Thyroid gland (tissue), 4 donors: ENCODE data around the gene KLHL25. TPM values are rescaled to one million over a fixed set of nuclear protein-coding genes. Genes with fewer than 3 reads are reported as not detected.
A peak's percentile ranks its signal among the peaks of the same experiment; 100 is the strongest.
"Not testable (repeated sequence)": the region's sequence is repeated elsewhere in the genome, so short reads cannot be mapped to it uniquely, and the experiment has no call there.

ENCODE experiments used
- DNase-seq, 2 donors: peaks; one replicate each; pipeline ENCODE4 v3.0.0-alpha.2; 2019
- H3K27ac ChIP-seq, 3 donors: fragments of 200-600 bp; sonication (generic); 1 replicate in 2 of 3; 2 replicates in 1 of 3; pipeline ENCODE4 v1.5.1; 2016 to 2019; ENCODE audit warnings: mild to moderate bottlenecking in 1 of 3, moderate library complexity in 1 of 3
- H3K27me3 ChIP-seq: fragments of 200-600 bp; sonication (generic); one replicate; pipeline ENCODE4 v1.5.1; 2019
- H3K36me3 ChIP-seq, 2 donors: fragments of 200-600 bp; sonication (generic); one replicate each; pipeline ENCODE4 v1.5.1; 2016 to 2019
- H3K4me1 ChIP-seq, 2 donors: fragments of 200-600 bp; sonication (generic); one replicate each; pipeline ENCODE4 v1.5.1; 2017 to 2019
- H3K4me3 ChIP-seq, 3 donors: fragments of 200-600 bp; sonication (generic); replicated peaks in 1 of 3; 1 replicate in 2 of 3; 2 replicates in 1 of 3; pipeline ENCODE4 v1.5.1; 2016; ENCODE audit warnings: mild to moderate bottlenecking in 1 of 3
- H3K9me3 ChIP-seq: fragments of 200-600 bp; sonication (generic); one replicate; pipeline ENCODE4 v1.5.1; 2017
- CTCF ChIP-seq, 6 experiments: fragments of 200-600 bp in 3 of 6; fragments of 450-650 bp in 3 of 6; sonication (generic) in 3 of 6; IDR thresholded peaks; one replicate each; pipeline ENCODE4 v1.5.1; 2016 to 2019; ENCODE audit warnings: antibody characterized with exemption in 6 of 6, mild to moderate bottlenecking in 2 of 6, inconsistent platforms in 1 of 6, moderate library complexity in 1 of 6
- POLR2A ChIP-seq, 2 donors: fragments of 450-650 bp; IDR thresholded peaks; one replicate each; pipeline ENCODE4 v1.6.1; 2017; ENCODE audit warnings: antibody characterized with exemption in 2 of 2, mild to moderate bottlenecking in 2 of 2, moderate library complexity in 1 of 2
- WGBS, 2 donors: methylation state at CpG; one replicate each; pipeline ENCODE4 v1.1.5; 2017; 5-methylcytosine and 5-hydroxymethylcytosine counted together
- intact Hi-C: fragments of 100-400 bp; cut with DNase I; formaldehyde crosslinking; loops from one replicate; pipeline ENCODE4 v1.15.1; 2023
- total RNA-seq, 4 donors: library from RNA; depleted of rRNA; stranded (reverse); fragments of >200 nt; gene quantifications; one replicate each; pipeline ENCODE4 v1.2.3, GENCODE V29; 2016

Gene KLHL25
- total RNA-seq, 4 donors from 2014 or later = 4.2 to 8.8 (median 4.8) TPM

GRCh38 chr15:85805420-85805819 lies 10.7 kb upstream of the KLHL25 start:
- no peaks in the 10 kb centered on the region for H3K9me3 ChIP-seq
- peaks cover 4 to 5% of the 10 kb centered on the region in 2 donors for H3K4me1 ChIP-seq
- TF ChIP-seq POLR2A (IDR thresholded peaks at IDR 0.05) (no peak), CTCF (IDR thresholded peaks at IDR 0.05) (no peak)
- H3K27me3 ChIP-seq = no peaks in the 10 kb centered on the region
- intact Hi-C loops = no loop called here
- no peak overlapping the region for H3K27ac ChIP-seq
- WGBS, 2 donors = 80 to 85% methylated on average over 3 of the region's 3 CpGs
- H3K36me3 ChIP-seq = no peaks in the 10 kb centered on the region
- no peak overlapping the region for H3K4me3 ChIP-seq
- no peak for DNase-seq

DNA sequence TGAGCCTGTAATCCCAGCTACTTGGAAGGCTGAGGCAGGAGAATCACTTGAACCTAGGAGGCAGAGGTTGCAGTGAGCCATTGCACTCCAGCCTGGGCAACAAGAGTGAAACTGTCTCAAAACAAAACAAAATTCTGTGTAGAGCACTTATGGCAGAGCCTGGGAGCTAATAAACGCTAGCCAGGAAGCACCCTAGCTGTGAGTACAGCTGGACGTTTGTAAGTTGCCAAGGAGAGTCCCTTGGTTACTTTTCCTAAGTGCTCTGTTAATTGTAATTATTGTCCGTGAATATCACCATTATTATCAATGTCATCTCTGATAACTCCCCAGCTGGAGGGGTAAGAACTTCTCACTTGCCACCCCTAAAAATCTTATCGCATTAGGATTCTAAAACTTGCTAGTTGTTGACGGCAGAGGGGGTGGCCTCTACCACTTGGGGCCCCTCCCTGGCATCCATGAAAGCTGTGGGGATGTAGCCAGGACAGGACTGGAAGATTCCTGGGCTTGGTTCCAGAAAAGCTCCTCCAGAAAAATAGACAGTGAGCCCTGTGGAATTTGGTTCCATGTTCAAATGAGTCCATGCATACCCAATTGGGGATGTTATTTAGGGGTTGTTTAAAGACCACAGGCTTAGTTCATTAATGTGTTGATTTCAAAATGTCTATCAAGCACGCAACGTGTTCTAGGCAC lies 9.9 kb upstream of the KLHL25 start:
- H3K36me3 ChIP-seq = no peaks in the 10 kb centered on the region
- 58 to 67% methylated on average over 7 of the region's 7 CpGs for WGBS, 2 donors
- H3K4me3 ChIP-seq = no peak overlapping the region
- no peak overlapping the region for H3K27ac ChIP-seq
- TF ChIP-seq POLR2A (IDR thresholded peaks at IDR 0.05) (no peak), CTCF (IDR thresholded peaks at IDR 0.05) (no peak)
- no peaks in the 10 kb centered on the region for H3K27me3 ChIP-seq
- no peak for DNase-seq
- peaks cover 4 to 5% of the 10 kb centered on the region in 2 donors for H3K4me1 ChIP-seq
- H3K9me3 ChIP-seq = no peaks in the 10 kb centered on the region
- intact Hi-C loops = no loop called here

GRCh38 chr15:85802617-85803016 lies 7.9 kb upstream of the KLHL25 start:
- intact Hi-C loops = not testable (repeated sequence)
- WGBS, 2 donors = 89 to 95% methylated on average over 8 to 9 of the region's 9 CpGs

GRCh38 chr15:85800478-85801123 lies 5.9 kb upstream of the KLHL25 start:
- peaks cover 5 to 6% of the 10 kb centered on the region in 2 donors for H3K4me1 ChIP-seq
- H3K9me3 ChIP-seq = no peaks in the 10 kb centered on the region
- no peaks in the 10 kb centered on the region for H3K27me3 ChIP-seq
- intact Hi-C loops = no loop called here
- H3K36me3 ChIP-seq = no peaks in the 10 kb centered on the region
- no peak overlapping the region for H3K27ac ChIP-seq
- 75 to 79% methylated on average over 9 of the region's 9 CpGs for WGBS, 2 donors
- TF ChIP-seq POLR2A (IDR thresholded peaks at IDR 0.05) (no peak), CTCF (IDR thresholded peaks at IDR 0.05) (peak in 4 of 6 experiments; percentile 31 to 43 (median 40))
- no peak overlapping the region for H3K4me3 ChIP-seq
- peak; percentile 86 to 92 for DNase-seq

More at GRCh38 chr15:85802617-85803016, 7.9 kb upstream of the KLHL25 start:
- DNase-seq, H3K36me3 ChIP-seq, H3K9me3 ChIP-seq, H3K27me3 ChIP-seq, H3K4me1 ChIP-seq, H3K27ac ChIP-seq, H3K4me3 ChIP-seq: not testable (repeated sequence)

DNA sequence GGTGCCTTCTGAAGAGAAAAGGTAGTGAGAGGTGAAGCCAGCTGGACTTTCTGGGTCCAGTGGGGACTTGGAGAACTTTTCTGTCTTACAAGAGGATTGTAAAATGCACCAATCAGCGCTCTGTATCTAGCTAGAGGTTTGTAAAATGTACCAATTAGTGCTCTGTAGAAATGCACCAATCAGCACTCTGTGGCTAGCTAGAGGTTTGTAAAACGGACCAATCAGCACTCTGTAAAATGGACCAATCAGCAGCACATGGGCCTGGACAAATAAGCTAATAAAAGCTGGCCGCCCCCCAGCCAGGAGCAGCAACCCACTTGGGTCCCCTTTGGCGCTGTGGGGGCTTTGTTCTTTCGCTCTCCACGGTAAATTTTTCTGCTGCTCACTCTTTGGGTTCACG lies 1.6 kb upstream of the KLHL25 start:
- H3K9me3 ChIP-seq, H3K27me3 ChIP-seq, H3K27ac ChIP-seq, DNase-seq, H3K4me3 ChIP-seq, H3K36me3 ChIP-seq: not testable (repeated sequence)
- peaks cover 5 to 29% of the 10 kb centered on the region in 2 donors for H3K4me1 ChIP-seq
- 86 to 88% methylated on average over 7 of the region's 7 CpGs for WGBS, 2 donors
- intact Hi-C loops = loop anchor here (10.0 kb wide), 1 partner anchor 52 kb away; no protein-coding TSS in a partner anchor
